GM19035 (cell line): ENCODE results near the gene METTL16.
"Not testable (repeated sequence)": the region's sequence is repeated elsewhere in the genome, so short reads cannot be mapped to it uniquely, and the experiment has no call there.

Source experiments
- ATAC-seq: cut with Tn5 transposase; IDR thresholded peaks from one replicate; pipeline ENCODE4 v1.9.1; 2021; ENCODE audit not compliant: unreplicated experiment

The METTL16 gene, protein sequence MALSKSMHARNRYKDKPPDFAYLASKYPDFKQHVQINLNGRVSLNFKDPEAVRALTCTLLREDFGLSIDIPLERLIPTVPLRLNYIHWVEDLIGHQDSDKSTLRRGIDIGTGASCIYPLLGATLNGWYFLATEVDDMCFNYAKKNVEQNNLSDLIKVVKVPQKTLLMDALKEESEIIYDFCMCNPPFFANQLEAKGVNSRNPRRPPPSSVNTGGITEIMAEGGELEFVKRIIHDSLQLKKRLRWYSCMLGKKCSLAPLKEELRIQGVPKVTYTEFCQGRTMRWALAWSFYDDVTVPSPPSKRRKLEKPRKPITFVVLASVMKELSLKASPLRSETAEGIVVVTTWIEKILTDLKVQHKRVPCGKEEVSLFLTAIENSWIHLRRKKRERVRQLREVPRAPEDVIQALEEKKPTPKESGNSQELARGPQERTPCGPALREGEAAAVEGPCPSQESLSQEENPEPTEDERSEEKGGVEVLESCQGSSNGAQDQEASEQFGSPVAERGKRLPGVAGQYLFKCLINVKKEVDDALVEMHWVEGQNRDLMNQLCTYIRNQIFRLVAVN

DNA sequence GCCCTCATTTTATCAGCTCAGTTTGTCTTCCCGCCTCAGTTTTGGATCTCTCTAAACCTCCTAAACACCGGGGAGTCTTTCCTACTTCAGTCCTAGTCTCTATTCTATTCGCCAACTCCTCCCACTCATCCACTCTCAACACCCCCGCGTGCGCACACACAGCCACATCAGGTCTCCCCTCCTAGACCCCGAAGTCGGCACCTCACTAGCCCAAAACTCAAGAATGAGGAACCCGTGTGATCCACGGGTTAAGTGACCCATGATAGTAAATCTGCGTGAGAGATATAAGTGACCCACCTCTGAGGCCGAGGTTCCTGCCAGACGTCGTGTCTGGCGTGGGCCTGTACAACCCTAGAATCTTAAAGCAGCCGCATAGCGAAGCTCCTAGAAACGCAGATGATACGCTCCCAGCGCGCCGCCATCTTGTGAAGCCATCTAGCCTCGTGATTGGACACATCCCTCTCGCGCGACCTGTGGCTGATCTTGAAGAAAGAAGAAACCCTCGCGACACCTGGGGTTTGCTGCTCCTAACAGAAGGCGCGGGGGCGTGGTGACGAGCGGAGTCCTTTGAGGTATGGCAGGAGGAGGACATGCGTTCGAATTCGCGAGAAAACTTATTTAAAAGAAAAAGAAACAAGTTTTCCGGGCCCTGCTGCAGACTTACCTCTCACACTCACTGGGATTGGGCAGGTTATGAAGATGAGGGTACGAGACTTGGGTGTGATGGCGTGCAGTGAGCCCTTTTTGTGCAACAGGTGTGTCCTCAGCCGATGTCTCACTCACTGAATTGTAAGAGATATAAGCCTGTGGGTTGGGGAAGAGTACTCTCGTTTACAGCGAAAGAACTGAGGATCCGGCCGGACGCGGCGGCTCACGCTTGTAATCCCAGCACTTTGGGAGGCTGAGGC, at the start of gene METTL16:
Gene METTL16 (minus strand): TSS at position 427 of the 908 bp plus-strand sequence. CDS start 9,557 bp downstream, outside the sequence.
- ATAC-seq = peak; percentile 97

DNA sequence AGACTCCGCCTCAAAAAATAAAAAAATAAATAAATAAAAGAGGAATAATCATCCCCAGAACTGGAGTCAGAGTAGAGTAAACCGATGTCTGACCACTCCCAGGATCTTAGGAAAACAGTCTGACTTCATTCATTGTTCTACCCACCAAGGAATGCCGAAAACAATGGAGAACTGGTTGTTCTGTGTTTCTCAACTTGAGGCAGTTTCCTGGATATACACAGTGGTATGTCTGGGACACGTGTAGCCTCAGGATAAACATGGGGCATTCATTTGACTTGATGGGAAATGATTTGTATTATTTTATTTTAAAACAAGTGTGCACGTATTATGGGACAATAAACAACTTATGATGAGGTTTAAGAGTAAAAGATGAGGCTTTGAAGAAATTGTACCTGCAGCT, 49.0 kb upstream of the METTL16 start:
- no peak for ATAC-seq

DNA sequence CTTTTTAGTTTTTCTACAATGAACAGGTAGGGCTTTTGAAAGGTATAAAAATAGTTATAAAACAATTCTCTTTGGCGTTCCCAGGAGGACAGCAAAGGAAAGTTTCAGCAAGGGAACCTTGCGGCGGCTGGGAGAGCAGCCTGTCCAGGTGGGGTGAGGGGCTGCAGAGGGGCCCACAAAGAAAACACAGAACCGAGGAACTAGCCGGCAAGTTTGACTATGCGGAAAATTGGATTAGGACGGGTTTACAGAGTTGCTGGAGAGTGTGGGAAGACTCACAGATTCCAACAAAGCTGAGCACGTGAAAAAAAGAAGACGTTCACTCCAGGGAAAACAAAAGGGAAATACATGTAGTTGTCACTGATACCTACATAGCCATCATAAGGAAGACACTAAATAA, 40.2 kb upstream of the METTL16 start:
- no peak for ATAC-seq

DNA sequence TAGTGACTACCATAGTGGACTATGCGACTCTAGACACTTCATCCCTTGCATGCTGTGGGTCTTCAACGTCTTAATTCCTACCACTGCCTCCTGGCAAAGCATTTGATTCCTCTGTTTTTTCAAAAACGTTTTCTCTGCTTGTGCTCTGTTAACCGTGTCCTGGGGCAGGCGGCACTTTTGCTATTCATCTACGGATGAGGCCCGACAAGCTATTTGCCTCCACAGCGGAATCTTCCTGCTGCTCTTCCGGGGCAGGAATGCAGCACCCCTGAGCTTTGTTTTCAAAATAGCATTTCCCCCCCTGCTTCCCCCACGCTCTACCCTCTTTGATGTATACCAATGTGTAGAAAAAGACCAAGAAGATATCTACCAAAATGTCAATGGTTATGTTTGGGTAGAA, 39.8 kb upstream of the METTL16 start:
- no peak for ATAC-seq

DNA sequence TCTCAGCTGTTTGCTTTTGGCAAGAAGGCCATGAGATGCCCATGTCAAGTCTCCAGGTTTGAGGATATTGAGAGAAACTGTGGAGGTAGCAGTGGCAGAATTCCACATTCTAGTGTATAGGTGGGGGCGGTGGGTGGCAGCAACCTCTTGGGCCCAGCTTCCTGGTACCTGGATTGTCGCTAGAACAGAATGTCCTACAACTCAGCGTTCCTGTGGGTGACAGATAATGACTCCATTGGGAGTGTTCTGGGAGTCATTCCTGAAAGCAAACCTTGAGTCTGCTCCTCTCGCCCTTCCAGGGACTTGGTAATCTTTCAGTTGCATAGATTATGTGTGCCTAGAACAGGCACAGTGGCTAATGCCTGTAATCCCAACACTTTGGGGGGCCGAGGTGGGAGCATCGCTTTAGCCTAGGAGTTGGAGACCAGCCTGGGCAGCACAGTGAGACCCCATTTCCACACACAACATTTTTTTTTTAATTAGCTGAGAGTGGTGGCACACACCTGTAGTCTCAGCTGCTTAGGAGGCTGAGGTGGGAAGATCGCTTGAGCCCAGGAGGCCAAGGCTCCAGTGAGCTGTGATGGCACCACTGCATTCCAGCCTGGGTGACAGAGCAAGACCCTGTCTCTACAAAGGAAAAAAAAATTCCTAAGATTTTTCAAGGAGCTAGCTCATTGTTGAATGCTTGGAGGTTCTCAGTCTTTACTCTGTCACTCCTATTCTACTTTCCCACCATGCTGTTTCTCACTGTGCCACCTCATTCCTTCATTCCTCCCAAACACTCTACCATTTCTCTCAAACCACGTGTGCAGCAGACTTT, 37.9 kb upstream of the METTL16 start:
- no peak for ATAC-seq

DNA sequence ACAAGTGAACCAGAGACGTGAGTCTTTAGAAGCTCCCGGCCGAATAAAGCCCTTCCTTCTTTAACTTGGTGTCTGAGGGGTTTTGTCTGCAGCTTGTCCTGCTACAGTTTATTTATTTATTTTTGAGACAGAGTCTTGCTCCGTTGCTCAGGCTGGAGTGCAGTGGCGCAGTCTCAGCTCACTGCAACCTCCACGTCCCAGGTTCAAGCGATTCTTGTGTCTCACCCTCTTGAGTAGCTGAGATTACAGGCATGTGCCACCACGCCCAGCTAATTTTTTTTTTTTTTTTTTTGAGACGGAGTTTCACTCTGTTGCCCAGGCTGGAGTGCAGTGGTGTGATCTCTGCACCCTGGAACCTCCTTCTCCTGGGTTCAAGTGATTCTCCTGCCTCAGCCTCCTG, 36.3 kb upstream of the METTL16 start:
- not testable (repeated sequence) for ATAC-seq

DNA sequence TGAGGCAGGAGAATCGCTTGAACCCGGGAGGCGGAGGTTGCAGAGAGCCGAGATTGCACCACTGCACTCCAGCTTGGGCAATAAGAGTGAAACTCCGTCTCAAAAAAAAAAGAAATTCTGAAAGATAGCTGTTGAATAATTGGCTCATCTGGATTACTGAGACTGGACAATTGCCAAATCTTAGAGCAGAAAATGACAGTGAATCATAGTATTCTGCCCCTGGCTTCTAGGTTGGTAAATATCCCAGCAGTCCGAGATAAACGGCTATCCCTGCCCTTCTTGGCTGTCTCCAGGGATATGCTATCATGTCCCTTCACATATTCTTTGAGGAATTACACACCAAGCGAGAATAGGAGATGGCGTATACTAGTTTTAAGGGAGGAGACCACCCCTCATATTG, 35.5 kb upstream of the METTL16 start:
- no peak for ATAC-seq

DNA sequence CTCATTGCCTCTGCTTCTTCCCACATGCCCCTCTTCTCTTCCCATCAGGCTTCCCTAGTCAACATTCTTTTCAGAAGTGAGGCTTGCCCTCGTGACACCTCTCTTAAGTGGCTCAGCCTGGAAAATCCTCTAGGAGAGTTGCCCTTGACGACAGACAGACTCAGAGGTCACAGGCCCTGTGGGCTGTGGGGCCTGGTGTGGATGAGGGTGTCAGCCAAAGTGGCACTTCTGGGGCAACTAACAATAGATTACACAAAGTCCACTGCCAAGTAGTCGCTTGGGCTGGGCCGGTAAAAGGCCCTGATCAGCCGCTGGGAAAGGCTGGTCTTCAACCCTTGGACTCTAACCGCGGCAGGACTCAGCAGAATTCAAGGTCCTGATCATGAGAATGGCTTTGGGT, 33.7 kb upstream of the METTL16 start:
- ATAC-seq = no peak

DNA sequence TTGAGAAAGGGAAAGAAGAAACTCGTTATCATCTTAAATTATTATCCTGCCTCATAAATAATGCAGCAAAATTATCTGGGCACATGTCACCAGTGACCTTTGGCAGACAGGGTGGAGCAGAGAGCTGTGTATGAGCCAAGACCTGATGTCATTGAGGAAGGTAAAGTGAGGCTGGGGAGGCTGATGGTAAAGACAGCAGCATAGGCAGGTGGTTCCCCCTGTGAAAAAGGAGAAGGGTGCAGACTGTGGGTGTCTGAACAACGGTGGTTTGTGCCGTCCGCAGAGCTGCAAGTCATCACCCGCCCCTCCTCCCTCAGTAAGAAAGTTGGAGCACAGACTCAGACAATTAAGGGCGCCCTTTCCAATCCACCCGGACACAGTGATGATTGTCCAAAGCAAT, 30.8 kb upstream of the METTL16 start:
- no peak for ATAC-seq

DNA sequence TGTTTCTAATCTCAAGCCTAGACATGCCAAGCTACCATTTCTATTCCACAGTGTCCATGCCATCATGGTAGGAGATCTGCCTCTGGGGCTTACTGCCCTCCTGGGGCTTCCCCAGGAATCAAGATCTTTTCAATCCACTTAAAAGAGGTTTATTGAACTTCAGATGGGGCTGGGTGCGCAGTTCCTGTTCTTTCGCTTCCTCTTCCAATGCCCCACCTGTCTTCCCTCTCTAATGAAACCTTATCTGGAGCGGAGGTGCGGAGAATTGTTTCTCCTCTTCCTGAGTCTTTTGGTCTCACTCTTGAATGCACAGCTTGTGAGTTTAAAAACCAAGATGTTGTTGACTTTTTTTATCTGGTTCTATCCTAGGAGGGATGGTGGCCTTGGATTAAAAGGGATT, 30.4 kb upstream of the METTL16 start:
- ATAC-seq = no peak

DNA sequence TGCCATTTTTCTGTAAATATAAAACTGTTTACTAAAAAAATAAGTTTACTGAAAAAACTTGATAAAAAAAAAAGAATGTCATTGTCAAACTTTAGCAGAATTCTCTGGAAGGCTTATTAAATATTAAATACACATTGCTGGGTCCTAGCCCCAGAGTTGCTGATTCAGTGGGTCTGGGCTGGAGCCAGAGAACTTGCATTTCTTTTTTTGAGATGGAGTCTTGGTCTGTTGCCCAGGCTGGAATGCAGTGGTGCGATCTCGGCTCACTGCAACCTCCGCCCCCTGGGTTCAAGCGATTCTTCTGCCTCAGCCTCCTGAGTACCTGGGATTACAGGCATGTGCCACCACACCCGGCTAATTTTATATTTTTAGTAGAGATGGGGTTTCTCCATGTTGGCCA, 25.9 kb upstream of the METTL16 start:
- not testable (repeated sequence) for ATAC-seq

DNA sequence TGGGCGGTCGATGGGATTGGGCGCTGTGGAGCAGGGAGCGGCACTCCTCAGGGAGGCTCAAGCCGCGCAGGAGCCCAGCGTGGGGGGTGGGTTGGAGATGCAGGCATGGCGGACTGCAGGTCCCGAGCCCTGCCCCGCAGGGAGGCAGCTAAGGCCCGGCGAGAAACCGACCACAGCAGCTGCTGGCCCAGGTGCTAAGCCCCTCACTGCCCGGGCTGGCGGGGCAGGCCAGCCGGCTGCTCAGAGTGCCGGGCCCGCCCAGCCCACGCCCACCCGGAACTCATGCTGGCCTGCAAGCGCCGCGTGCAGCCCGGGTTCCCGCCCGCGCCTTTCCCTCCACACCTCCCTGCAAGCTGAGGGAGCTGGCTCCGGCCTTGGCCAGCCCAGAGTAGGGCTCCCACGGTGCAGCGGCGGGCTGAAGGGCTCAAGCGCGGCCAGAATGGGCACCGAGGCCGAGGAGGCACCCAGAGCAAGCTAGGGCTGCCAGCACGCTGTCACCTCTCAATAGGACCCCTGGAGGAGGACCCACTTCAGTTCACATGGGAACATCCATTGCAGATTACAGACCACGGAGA, 20.5 kb upstream of the METTL16 start:
- no peak for ATAC-seq

DNA sequence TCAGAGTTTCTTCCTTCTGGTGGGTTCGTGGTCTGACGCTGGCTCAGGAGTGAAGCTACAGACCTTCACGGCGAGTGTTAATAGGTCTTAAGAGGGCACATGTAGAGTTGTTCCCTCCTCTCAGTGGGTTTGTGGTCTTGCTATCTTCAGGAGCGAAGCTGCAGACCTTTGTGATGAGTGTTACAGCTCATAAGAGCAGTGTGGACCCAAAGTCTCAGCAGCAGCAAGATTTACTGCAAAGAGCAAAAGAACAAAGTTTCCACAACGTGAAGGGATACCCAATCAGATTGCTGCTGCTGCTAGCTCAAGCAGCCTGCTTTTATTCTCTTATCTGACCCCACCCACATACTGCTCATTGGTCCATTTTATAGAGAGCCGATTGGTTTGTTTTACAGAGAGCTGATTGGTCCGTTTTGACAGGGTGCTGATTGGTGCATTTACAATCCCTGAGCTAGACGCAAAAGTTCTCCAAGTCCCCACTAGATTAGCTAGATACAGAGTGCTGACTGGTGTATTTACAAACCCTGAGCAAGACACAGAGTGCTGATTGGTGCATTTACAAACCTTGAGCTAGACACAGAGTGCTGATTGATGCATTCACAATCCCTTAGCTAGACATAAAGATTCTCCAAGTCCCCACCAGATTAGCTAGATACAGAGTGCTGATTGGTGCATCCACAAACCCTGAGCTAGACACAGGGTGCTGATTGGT, 19.7 kb upstream of the METTL16 start:
- ATAC-seq = not testable (repeated sequence)

DNA sequence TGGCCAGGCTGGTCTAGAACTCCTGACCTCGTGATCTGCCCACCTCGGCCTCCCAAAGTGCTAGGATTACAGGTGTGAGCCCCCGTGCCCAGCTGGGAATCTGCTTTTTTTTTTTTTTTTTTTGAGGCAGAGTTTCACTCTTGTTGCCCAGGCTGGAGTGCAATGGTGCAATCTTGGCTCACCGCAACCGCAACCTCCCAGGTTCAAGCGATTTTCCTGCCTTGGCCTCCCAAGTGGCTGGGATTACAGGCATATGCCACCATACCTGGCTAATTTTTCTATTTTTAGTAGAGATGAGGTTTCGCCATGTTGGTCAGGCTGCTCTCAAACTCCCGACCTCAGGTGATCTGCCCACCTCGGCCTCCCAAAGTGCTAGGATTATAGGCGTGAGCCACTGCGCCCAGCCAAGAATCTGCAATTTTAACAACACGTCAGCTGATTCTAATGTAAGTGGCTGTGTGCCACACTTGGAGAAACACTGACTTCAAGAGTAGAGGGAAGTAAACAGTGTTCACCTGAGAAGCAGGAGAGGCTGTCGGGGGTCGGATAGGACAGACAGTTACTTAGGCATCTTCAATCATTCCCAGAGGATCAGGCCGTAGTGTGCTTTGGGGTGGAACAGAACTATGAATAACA, 10.2 kb upstream of the METTL16 start:
- not testable (repeated sequence) for ATAC-seq

DNA sequence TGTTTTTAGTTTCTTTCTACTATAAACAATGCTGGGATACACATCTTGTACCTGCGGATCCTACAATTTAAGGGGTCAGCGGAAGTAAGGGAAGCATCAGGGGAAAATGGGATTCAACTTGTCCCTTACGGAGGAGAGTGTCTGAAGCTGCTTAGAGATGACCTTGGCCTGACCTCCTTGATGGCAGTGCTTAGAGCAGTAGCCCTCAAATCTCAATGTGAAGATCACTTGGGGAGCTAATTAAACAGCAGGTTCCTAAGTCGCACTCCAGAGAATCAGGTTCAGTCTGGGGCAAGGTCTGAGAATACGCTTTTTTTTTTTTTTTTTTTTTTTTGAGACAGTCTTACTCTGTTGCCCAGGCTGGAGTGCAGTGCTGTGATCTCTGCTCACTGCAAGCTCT, 9.6 kb upstream of the METTL16 start:
- no peak for ATAC-seq

DNA sequence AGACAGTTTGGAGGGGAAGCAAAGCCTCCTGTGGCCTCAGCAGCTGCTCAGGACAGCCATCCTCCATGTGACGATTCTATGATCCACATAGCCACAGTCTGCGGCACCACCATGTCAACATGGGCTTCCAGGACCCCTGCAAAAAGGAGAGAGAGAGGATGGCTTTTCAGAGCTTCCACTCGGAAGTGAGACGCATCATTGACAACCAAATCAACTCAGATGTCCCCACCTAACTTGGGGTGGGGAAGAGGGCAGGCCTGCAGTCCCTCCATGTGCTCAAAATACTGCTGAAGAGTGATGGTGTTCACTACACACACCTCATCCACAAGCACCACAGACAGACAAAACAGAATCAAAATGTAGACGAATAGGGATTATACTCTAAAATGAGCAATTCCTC, 5.9 kb upstream of the METTL16 start:
- ATAC-seq = no peak

DNA sequence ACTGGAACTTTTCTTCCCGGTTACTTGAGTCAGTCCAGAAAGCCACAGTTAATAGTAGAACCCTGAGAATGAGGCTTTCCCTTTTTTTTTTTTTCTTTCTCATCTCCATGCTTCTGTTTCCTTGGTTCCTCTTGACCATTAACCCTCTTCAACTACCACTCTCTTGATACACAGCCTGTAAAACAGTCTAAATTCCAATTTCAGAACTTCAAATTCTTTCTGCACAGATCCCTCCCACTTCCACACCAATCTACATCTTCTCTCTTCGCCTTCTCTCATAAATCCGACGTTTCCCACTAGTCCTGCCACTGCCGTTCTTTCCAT, 588 bp downstream of the METTL16 start:
- ATAC-seq = no peak

DNA sequence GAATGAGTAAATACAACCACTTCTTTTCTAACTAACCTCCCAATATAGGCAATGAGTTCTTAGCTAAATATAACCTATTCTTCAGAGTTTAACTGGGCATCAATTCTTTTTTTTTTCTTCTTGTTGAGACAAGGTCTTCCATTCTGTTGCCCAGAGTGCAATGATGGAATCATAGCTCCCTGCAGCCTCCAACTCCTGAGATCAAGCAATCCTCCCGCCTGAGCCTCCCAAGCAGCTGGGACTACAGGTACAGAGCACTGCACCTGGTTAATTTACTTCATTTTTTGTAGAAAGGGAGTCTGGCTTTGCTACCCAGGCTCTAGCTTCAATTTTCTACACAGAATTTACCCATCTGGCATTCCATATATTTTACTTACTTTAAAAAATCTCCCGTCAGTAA, 1.1 kb downstream of the METTL16 start:
- no peak for ATAC-seq

DNA sequence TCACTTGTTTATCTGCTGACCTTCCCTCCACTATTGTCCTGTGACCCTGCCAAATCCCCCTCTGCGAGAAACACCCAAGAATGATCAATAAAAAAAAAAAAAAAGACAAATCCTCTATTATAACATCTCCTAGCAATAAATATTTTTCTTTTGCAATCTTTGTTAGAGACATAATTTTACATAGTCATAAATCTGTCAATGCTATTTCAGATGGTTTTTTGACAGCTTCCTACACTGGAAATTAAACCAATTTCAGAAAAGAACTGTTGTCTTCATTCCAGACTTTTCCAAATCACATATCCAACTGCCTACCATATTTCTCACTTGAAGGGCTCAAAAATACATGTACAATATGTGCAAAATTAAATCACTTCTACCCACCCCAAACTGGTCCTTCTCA, 3.7 kb downstream of the METTL16 start:
- ATAC-seq = no peak

DNA sequence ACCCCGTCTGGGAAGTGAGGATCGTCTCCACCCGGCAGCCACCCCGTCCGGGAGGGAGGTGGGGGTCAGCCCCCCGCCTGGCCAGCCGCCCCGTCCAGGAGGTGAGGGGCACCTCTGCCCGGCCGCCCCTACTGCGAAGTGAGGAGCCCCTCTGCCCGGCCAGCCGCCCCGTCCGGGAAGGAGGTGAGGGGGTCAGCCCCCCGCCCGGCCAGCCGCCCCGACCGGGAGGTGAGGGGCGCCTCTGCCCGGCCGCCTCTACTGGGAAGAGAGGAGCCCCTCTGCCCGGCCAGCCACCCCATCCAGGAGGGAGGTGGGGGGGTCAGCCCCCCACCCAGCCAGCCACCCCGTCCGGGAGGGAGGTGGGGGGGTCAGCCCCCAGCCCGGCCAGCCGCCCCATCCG, 4.7 kb downstream of the METTL16 start:
- not testable (repeated sequence) for ATAC-seq
